ENCODE results near the gene MLLT1.

- TF ChIP-seq HDGF (IDR thresholded peaks at IDR 0.05; ENCODE audit: borderline replicate concordance) (no peak), TARDBP (IDR thresholded peaks at IDR 0.05) (no peak), FOXM1 (IDR thresholded peaks at IDR 0.05; ENCODE audit: borderline replicate concordance) (no peak), NFRKB (IDR thresholded peaks at IDR 0.05) (no peak), ARNT (IDR thresholded peaks at IDR 0.05) (no peak), ELF4 (IDR thresholded peaks at IDR 0.05) (no peak), BHLHE40 (IDR thresholded peaks at IDR 0.05; ENCODE audit: borderline replicate concordance) (no peak), PKNOX1 (IDR thresholded peaks at IDR 0.05) (peak; percentile 74), SP1 (IDR thresholded peaks at IDR 0.05) (no peak), FOXK2 (IDR thresholded peaks at IDR 0.05) (no peak), SUZ12 (IDR thresholded peaks at IDR 0.05) (no peak), FOXA1 (IDR thresholded peaks at IDR 0.05) (no peak), ZNF384 (IDR thresholded peaks at IDR 0.05) (no peak)
Measured at GRCh38 chr19:6199240-6199994, 80.4 kb downstream of the MLLT1 start.
